Measurements from ENCODE around the gene ALAD. TPM values are rescaled to one million over a fixed set of nuclear protein-coding genes. Genes with fewer than 3 reads are reported as not detected.

The ALAD gene
- total RNA-seq, 4 donors from 2014 or later: 26.0 to 60.7 (median 39.9) TPM

DNA sequence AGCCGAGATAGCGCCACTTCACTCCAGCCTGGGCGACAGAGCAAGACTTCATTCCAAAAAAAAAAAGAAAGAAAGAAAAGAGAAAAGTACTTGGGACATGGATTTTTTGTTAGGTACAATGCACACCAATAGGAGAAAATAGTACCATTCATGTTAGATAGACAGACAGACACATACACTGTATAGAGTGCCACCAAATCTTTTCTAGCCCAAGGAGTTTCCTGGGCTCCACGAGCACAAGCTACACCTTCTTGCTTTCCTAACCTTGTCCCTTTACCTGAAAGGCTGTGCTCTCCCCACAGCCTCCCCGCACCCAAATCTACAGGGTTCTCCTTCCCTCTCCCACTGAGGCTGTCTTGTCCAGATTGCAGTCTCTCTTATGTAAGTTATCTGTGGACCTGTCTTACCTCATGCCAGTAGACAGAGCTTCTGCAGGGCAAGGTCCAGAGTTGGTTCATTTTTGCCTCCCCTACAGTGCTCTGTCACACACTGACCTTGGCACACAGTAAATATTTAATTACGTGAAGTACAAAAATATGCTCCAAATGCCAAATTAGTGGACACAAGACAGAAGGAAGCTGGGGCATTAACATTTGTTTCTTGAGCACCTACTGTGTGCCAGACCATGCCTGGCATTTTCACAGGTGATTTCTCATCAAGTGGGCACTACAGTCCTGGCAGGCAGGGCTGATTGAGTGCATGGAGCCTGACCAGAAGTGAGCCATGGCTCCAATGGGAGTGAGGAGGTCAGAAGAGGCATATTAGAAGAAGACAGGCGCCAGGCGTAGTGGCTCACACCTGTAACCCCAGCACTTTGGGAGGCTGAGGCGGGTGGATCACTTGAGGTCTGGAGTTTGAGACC lies 5.9 kb downstream of the ALAD start:
- no peak overlapping the region for H3K4me3 ChIP-seq (ENCODE audit: low read depth, poor library complexity, severe bottlenecking)
- intact Hi-C loops (cut with DNase I; ENCODE audit: low total_unique reads): no loop called here
- TF ChIP-seq POLR2A (IDR thresholded peaks at IDR 0.05): no peak
- TF ChIP-seq, protein P1, sequence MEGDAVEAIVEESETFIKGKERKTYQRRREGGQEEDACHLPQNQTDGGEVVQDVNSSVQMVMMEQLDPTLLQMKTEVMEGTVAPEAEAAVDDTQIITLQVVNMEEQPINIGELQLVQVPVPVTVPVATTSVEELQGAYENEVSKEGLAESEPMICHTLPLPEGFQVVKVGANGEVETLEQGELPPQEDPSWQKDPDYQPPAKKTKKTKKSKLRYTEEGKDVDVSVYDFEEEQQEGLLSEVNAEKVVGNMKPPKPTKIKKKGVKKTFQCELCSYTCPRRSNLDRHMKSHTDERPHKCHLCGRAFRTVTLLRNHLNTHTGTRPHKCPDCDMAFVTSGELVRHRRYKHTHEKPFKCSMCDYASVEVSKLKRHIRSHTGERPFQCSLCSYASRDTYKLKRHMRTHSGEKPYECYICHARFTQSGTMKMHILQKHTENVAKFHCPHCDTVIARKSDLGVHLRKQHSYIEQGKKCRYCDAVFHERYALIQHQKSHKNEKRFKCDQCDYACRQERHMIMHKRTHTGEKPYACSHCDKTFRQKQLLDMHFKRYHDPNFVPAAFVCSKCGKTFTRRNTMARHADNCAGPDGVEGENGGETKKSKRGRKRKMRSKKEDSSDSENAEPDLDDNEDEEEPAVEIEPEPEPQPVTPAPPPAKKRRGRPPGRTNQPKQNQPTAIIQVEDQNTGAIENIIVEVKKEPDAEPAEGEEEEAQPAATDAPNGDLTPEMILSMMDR (IDR thresholded peaks at IDR 0.05): no peak
- 97% methylated on average over 9 of the region's 9 CpGs for WGBS, 2 donors
- peak in 1 of 2 donors; percentile 68 for DNase-seq (ENCODE audit: low spot score in 2 of 2)

DNA sequence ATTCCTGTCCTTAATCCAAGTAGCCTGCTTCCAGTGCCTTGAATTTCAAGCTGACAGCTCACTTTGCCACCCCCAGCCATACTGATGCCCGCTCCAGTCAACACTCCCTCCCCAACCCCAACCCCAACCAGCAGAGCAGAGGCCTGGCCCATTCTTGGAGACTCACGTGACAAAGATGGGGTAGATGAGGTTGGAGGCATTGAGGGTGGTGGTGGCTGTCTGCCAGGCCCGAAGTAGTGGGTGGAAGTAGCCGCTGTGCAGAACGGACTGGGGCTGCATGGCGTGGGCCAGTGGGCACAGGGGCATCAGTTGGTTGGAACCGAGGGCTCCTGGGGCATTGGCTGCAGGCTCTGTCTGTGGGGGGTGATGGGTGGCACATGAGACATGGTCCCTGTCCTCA lies 7.8 kb downstream of the ALAD start:
- intact Hi-C loops (cut with DNase I; ENCODE audit: low total_unique reads): no loop called here

DNA sequence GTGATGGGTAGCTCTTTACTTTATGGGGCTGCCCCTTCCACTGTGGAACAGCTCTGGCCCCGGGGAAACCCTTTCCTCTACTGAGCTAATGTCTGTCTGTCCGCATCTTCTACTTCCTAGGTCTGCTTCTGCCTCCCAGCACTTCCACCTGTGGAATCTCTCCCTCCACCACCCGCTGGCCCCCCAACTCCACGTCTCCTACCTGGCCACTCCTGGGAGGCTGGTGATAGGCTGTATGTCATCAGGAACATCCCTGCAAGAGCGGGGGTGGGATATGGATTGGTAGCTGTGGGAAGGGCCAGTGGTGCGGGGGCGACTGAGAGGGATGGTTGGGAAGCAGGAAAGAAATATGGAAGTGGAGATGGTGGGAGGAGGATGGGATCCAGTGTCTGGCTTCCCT lies 9.2 kb downstream of the ALAD start:
- TF ChIP-seq, protein P1 (IDR thresholded peaks at IDR 0.05): no peak
- TF ChIP-seq POLR2A (IDR thresholded peaks at IDR 0.05): no peak
- DNase-seq (ENCODE audit: low spot score in 2 of 2): no peak
- H3K4me3 ChIP-seq (ENCODE audit: low read depth, poor library complexity, severe bottlenecking): no peak overlapping the region
- intact Hi-C loops (cut with DNase I; ENCODE audit: low total_unique reads): no loop called here
- WGBS, 2 donors: 91 to 97% methylated on average over 7 of the region's 7 CpGs

More for the DNA sequence above, 7.8 kb downstream of the ALAD start:
- WGBS, 2 donors: 88 to 92% methylated on average over 7 of the region's 7 CpGs
- TF ChIP-seq, protein P1 (IDR thresholded peaks at IDR 0.05): no peak
- no peak for TF ChIP-seq POLR2A (IDR thresholded peaks at IDR 0.05)
- DNase-seq (ENCODE audit: low spot score in 2 of 2): no peak
- no peak overlapping the region for H3K4me3 ChIP-seq (ENCODE audit: low read depth, poor library complexity, severe bottlenecking)

DNA sequence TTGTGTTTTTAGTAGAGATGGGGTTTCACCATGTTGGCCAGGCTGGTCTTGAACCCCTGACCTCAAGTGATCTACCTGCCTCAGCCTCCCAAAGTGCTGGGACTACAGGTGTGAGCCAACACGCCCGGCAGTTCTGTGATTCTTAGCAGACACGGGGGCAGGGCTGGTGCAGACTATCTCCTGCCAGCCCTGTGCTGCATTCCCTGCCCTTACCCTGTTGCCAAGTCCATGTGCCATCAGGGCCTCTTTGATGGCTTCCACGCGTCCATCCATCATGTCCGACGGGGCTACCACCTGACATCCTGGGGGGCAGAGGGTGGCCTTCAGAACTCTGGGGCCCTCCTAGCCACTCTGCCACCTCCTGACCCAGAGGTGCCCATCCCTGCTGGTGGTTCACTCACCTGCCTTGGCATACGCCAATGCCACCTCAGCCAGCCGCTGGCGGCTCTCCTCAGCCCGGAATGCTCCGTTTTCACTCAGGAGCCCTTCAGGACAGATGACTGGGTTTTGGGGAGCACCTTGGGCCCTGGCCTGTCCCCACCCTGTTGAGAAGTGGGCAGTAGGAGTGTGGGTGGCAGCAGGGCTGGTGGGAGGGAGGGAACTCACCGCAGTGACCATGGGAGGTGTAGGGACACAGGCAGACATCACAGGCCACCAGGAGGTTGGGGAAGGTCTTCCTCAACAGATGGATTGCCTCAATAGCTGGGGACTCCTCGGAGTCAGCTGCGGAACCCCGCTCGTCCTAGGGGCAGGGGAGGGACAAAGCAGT lies 10.7 kb downstream of the ALAD start:
- 93 to 95% methylated on average over 17 of the region's 17 CpGs for WGBS, 2 donors
- intact Hi-C loops (cut with DNase I; ENCODE audit: low total_unique reads): no loop called here
- TF ChIP-seq POLR2A (IDR thresholded peaks at IDR 0.05): no peak
- TF ChIP-seq, protein P1 (IDR thresholded peaks at IDR 0.05): no peak
- H3K4me3 ChIP-seq (ENCODE audit: low read depth, poor library complexity, severe bottlenecking): no peak overlapping the region
- no peak for DNase-seq (ENCODE audit: low spot score in 2 of 2)

DNA sequence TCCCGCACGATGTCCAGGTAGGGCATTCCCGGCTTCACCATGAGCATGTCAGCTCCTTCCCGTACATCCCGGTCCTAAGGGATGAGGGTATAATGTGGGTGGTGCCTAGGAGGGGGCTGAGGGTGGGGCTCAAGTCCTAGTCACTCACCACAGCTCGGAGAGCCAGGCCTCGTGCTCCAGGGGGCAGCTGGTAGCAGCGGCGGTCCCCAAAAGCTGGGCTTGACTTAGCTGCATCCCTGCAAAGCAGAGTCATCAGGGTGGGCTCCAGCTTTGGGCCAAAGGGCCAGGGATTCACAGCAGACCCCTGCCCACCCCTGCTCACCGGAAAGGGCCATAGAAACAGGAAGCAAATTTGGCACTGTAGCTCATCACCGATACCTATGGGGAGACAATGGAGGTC lies 11.6 kb downstream of the ALAD start:
- intact Hi-C loops (cut with DNase I; ENCODE audit: low total_unique reads): no loop called here
- TF ChIP-seq POLR2A (IDR thresholded peaks at IDR 0.05): no peak
- TF ChIP-seq, protein P1 (IDR thresholded peaks at IDR 0.05): no peak
- H3K4me3 ChIP-seq (ENCODE audit: low read depth, poor library complexity, severe bottlenecking): no peak overlapping the region
- WGBS, 2 donors: 88 to 94% methylated on average over 10 to 11 of the region's 11 CpGs
- no peak for DNase-seq (ENCODE audit: low spot score in 2 of 2)

All from lower leg skin (tissue), 4 donors.